OCI-LY1 (cell line): ENCODE measurements around the gene MEAF6.

Source experiments
- CTCF ChIP-seq: fragments of 200-600 bp; sonication (generic), shearing (Covaris generic); IDR thresholded peaks from 2 replicates; pipeline ENCODE4 v1.5.1; 2017; ENCODE audit warnings: mild to moderate bottlenecking, antibody characterized with exemption, low read length, moderate library complexity, mixed read lengths
- EZH2 ChIP-seq: fragments of 200-600 bp; sonication (generic), shearing (Covaris generic); IDR thresholded peaks from 2 replicates; pipeline ENCODE4 v1.8.0; 2017; ENCODE audit warnings: borderline replicate concordance, mixed run types, mild to moderate bottlenecking, antibody characterized with exemption, low read length, moderate library complexity, mixed read lengths

- TF ChIP-seq CTCF (no peak), EZH2 (no peak)
Observed at GRCh38 chr1:37475380-37476086, 39.0 kb downstream of the MEAF6 start.
